GM12878 (cell line): ENCODE data around the gene CASTOR1. TPM values are rescaled to one million over a fixed set of nuclear protein-coding genes. Genes with fewer than 3 reads are reported as not detected.

ENCODE experiments used
- ATAC-seq: fragments of 200-7000 bp; cut with Tn5 transposase; 3 replicates; pipeline ENCODE4 v1.9.1; 2020; ENCODE audit warnings: mild to moderate bottlenecking, moderate library complexity
- BruUV-seq: library from RNA; stranded (reverse); fragments of 400-500 nt; replicated peaks from 2 replicates; lab custom pipeline; 2021; lab: Mats Ljungman, UMichigan
- CTCF ChIA-PET: fragments of 300-600 bp; sonication (Branson Sonifier 250); formaldehyde crosslinking; extraction: SDS; loops from one replicate; lab custom pipeline; 2021; ENCODE audit warnings: inconsistent platforms; lab: Yijun Ruan, JAX
- POLR2A ChIA-PET: fragments of 350-600 bp; formaldehyde crosslinking; extraction: SDS; loops from one replicate; lab custom pipeline; 2021; ENCODE audit warnings: inconsistent platforms; lab: Charles Lee
- RAD21 ChIA-PET: fragments of 300-600 bp; sonication (Branson Sonifier 250); formaldehyde crosslinking; loops from one replicate; lab custom pipeline; 2023; ENCODE audit warnings: antibody characterized with exemption; ENCODE audit not compliant: unreplicated experiment; lab: Charles Lee
- SMC1A ChIA-PET: fragments of 300-600 bp; sonication (Branson Sonifier 250); formaldehyde crosslinking; loops from one replicate; lab custom pipeline; 2023; ENCODE audit not compliant: unreplicated experiment, uncharacterized antibody; lab: Charles Lee
- DNase-seq: peaks from one replicate; pipeline ENCODE4 v3.0.0-alpha.2; 2011; ENCODE audit warnings: low read depth, low spot score
- FAIRE-seq: peaks from 3 replicates; lab custom pipeline; 2011; peaks lifted over from hg19 to GRCh38; lab: Jason Lieb, UNC
- H2AFZ ChIP-seq: 2 replicates; pipeline ENCODE4 v1.6.0; 2011; ENCODE audit warnings: low read depth, low read length, control low read depth; ENCODE audit not compliant: control insufficient read depth
- H3K27ac ChIP-seq: 2 replicates; pipeline ENCODE4 v1.5.1; 2011; ENCODE audit warnings: control low read depth; ENCODE audit not compliant: control insufficient read depth, insufficient read depth
- H3K27me3 ChIP-seq, 2 experiments: replicated peaks in 1 of 2; 2 replicates each; pipeline versions ENCODE4 v1.6.0 to v1.6.1; 2011; ENCODE audit warnings: low read length in 1 of 2; ENCODE audit not compliant: control insufficient read depth in 2 of 2, insufficient read depth in 2 of 2
- H3K36me3 ChIP-seq, 2 experiments: 2 replicates each; pipeline ENCODE4 v1.5.1; 2011; ENCODE audit warnings: low read length in 1 of 2; ENCODE audit not compliant: control insufficient read depth in 2 of 2, insufficient read depth in 2 of 2
- H3K4me1 ChIP-seq: 2 replicates; pipeline ENCODE4 v1.6.1; 2011; ENCODE audit warnings: mild to moderate bottlenecking, low read length, moderate library complexity, mixed read lengths; ENCODE audit not compliant: control insufficient read depth, insufficient read depth
- H3K4me2 ChIP-seq: 2 replicates; pipeline ENCODE4 v1.6.0; 2011; ENCODE audit warnings: control low read depth; ENCODE audit not compliant: control insufficient read depth, insufficient read depth
- H3K4me3 ChIP-seq: fragments of 200-600 bp; sonication (generic); 2 replicates; pipeline ENCODE4 v1.5.1; 2016
- H3K79me2 ChIP-seq: 2 replicates; pipeline ENCODE4 v1.6.0; 2011; ENCODE audit warnings: low read length; ENCODE audit not compliant: control insufficient read depth, insufficient read depth
- H3K9ac ChIP-seq: 2 replicates; pipeline ENCODE4 v1.8.0; 2011; ENCODE audit warnings: low read length, control low read depth, mixed read lengths; ENCODE audit not compliant: control insufficient read depth, insufficient read depth
- H3K9me3 ChIP-seq: replicated peaks from 3 replicates; pipeline ENCODE4 v1.5.1; 2011; ENCODE audit warnings: mild to moderate bottlenecking, low read length; ENCODE audit not compliant: control insufficient read depth, insufficient read depth
- H4K20me1 ChIP-seq: 2 replicates; pipeline ENCODE4 v1.6.0; 2011; ENCODE audit not compliant: control insufficient read depth, insufficient read depth
- E4F1 ChIP-seq: fragments of 450-650 bp; IDR thresholded peaks from 2 replicates; pipeline ENCODE4 v1.6.1; 2018; ENCODE audit warnings: borderline replicate concordance, mild to moderate bottlenecking; ENCODE audit not compliant: partially characterized antibody
- FOXK2 ChIP-seq: fragments of 450-650 bp; IDR thresholded peaks from 2 replicates; pipeline ENCODE4 v1.6.1; 2017; ENCODE audit warnings: mild to moderate bottlenecking, moderate library complexity
- ZNF687 ChIP-seq: fragments of 450-650 bp; IDR thresholded peaks from 2 replicates; pipeline ENCODE4 v1.6.1; 2017; ENCODE audit warnings: mild to moderate bottlenecking, moderate library complexity
- WGBS: methylation state at CpG from one replicate; pipeline ENCODE4 v1.1.6; 2016; ENCODE audit warnings: low lambda C conversion rate; ENCODE audit not compliant: insufficient replicate concordance, insufficient coverage; ENCODE audit errors: missing lambda C conversion rate; 5-methylcytosine and 5-hydroxymethylcytosine counted together
- in situ Hi-C: fragments of 300-500 bp; cut with MboI; formaldehyde crosslinking; loops from 9 replicates; pipeline ENCODE4 v1.14.3; 2018; ENCODE audit warnings: mixed read lengths
- intact Hi-C: fragments of 100-400 bp; cut with micrococcal nuclease; formaldehyde crosslinking; loops from one replicate; pipeline ENCODE4 v1.14.2; 2022; ENCODE audit not compliant: unreplicated experiment
- polyA plus RNA-seq, 11 experiments: library from polyadenylated mRNA; depleted of rRNA in 4 of 11; unstranded in 6 of 11; stranded (reverse) in 5 of 11; fragments of >200 nt; fragmentation: Nextera tagmentation in 4 of 11; fragmentation: Illumina TruSeq in 1 of 11; extraction: Ambion mirVana in 4 of 11; extraction: Trizol in 1 of 11; gene quantifications; 1 replicate in 1 of 11; 2 replicates in 10 of 11; pipeline versions ENCODE4 v1.2.1 to v1.2.3, GENCODE V29; 2011 to 2016; ENCODE audit warnings: inconsistent platforms in 2 of 11, missing spikeins in 2 of 11, low read depth in 1 of 11
- total RNA-seq, 4 experiments: library from RNA; depleted of rRNA in 3 of 4; stranded (reverse); fragments of >200 nt in 3 of 4; fragmentation: Illumina TruSeq in 1 of 4; extraction: Trizol in 1 of 4; gene quantifications; 2 replicates each; pipeline versions ENCODE4 v1.2.1 to v1.2.3, GENCODE V29; 2013 to 2021
- TF ChIP-seq, protein P1 (sequence below): fragments of 450-650 bp; formaldehyde crosslinking; IDR thresholded peaks from 2 replicates; pipeline ENCODE4 v1.4.0; 2022; ENCODE audit warnings: mild to moderate bottlenecking, moderate library complexity

CASTOR1 gene
- total and polyA plus RNA-seq, 10 of the 15 experiments (the other 5 are each of a cell fraction or from before 2014, with no cell fraction given), result 0.31 to 9.1 (median 3.3) TPM

DNA sequence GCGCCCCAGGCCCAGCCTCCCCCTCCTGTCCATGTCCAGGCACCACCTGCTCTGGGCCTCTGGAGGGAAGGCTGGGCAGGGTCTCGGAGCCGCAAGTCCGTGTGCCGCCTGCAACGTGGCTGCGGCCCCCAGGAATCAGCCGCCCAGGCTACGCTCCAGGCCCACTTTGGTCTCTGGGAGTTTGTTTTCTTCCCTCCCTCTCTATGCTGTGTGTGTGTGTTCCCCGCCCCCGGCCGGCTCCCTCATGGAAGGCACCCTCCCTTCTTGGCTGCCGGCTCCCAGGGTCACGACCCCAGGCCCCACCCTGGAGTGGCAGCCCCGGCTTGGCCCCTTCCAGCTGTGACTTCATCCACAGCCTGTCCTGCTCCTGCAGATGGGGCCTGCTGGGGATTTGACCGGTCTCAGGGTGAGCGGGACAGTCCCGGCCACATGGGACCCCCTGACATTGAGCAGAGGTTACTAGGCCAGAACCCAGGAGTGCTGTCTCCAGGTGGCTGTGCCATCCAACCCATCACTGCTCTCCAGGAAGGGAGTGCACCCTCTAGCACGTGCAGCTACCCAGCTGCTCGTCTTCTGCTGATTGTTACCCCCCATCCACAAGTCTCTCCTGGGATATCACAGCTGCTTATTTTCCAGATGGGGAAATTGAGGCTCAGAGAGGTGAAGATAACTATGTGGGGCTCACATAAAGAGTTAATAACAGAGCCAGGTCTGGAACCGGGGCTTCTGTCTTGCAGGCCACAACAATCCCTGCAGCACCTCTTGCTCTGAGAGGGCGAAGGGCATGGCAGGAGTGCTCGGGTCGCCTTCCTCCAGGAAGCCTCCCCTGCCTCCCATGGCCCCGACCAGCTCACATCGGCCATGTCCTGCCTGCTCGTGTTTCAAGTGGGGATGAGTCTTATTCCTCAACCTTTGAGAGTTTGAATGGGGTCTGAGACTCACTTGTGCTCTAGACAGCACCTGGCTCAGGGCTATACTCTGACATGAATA, 40.0 kb downstream of the CASTOR1 start:
- no peaks in the 10 kb centered on the region for H3K9me3 ChIP-seq
- no peaks in the 10 kb centered on the region for H3K36me3 ChIP-seq
- H3K27me3 ChIP-seq, result peaks cover 3 to 4% of the 10 kb centered on the region in 2 experiments; a peak in 2 of 4 replicates
- no peak overlapping the region for H3K4me3 ChIP-seq
- H3K9ac ChIP-seq, result no peak overlapping the region
- FAIRE-seq (no peak), ATAC-seq (no peak)
- H3K79me2 ChIP-seq, result no peaks in the 10 kb centered on the region
- no peak overlapping the region for H2AFZ ChIP-seq
- H3K4me2 ChIP-seq, result no peak overlapping the region
- no peak overlapping the region for H3K27ac ChIP-seq
- intact Hi-C loops (no loop called here), in situ Hi-C loops (no loop called here)
- CTCF ChIA-PET, result no interaction called here
- WGBS, result 56% methylated on average over 24 of the region's 27 CpGs
- no peak for TF ChIP-seq E4F1
- TF ChIP-seq FOXK2, result no peak
- no peak for TF ChIP-seq ZNF687
- TF ChIP-seq, protein P1, sequence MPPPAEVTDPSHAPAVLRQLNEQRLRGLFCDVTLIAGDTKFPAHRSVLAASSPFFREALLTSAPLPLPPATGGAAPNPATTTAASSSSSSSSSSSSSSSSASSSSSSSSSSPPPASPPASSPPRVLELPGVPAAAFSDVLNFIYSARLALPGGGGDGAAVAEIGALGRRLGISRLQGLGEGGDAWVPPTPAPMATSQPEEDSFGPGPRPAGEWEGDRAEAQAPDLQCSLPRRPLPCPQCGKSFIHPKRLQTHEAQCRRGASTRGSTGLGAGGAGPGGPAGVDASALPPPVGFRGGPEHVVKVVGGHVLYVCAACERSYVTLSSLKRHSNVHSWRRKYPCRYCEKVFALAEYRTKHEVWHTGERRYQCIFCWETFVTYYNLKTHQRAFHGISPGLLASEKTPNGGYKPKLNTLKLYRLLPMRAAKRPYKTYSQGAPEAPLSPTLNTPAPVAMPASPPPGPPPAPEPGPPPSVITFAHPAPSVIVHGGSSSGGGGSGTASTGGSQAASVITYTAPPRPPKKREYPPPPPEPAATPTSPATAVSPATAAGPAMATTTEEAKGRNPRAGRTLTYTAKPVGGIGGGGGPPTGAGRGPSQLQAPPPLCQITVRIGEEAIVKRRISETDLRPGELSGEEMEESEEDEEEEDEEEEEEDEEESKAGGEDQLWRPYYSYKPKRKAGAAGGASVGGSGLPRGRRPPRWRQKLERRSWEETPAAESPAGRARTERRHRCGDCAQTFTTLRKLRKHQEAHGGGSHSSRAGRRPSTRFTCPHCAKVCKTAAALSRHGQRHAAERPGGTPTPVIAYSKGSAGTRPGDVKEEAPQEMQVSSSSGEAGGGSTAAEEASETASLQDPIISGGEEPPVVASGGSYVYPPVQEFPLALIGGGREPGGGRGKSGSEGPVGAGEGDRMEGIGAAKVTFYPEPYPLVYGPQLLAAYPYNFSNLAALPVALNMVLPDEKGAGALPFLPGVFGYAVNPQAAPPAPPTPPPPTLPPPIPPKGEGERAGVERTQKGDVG (CRISPR knock-in tag), result no peak
- TF ChIP-seq, all 136 proteins: peak for 0
- Histone ChIP-seq H3K4me1 (peaks cover 10% of the 10 kb centered on the region), H4K20me1 (no peaks in the 10 kb centered on the region)
- no TSS peak for BruUV-seq
- ChIA-PET SMC1A (interaction anchor here (0.6 to 0.9 kb wide), 2 partner anchors 60 to 602 kb away, joined by 3 read pairs; no protein-coding TSS in a partner anchor), RAD21 (no interaction called here), POLR2A (no interaction called here)
- DNase-seq, result no peak
